ENCODE data around the gene TANC1. TPM values are rescaled to one million over a fixed set of nuclear protein-coding genes. Genes with fewer than 3 reads are reported as not detected.

The TANC1 gene
- total RNA-seq, 4 donors from 2014 or later: 20.6 to 64.8 (median 31.5) TPM

DNA sequence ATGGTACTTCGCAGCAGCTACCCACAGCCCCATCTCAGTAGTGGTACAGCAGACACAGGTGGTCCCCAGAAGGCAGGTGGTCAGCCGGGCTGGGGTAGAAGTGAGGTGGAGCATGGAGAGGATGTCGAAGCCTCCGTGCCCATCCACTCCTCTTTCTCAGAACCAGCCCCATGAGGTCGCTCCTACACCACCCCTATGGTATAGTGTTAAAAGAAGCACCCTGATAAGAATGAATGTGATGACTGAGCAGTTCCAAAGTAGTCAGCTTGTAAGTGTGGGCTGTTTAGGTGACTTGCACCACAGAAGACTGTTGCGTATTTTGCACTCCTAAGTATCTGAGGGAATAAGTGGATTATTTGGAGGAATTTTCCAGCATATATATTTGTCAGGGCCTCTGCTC lies 206.7 kb downstream of the TANC1 start:
- TF ChIP-seq, protein P1, sequence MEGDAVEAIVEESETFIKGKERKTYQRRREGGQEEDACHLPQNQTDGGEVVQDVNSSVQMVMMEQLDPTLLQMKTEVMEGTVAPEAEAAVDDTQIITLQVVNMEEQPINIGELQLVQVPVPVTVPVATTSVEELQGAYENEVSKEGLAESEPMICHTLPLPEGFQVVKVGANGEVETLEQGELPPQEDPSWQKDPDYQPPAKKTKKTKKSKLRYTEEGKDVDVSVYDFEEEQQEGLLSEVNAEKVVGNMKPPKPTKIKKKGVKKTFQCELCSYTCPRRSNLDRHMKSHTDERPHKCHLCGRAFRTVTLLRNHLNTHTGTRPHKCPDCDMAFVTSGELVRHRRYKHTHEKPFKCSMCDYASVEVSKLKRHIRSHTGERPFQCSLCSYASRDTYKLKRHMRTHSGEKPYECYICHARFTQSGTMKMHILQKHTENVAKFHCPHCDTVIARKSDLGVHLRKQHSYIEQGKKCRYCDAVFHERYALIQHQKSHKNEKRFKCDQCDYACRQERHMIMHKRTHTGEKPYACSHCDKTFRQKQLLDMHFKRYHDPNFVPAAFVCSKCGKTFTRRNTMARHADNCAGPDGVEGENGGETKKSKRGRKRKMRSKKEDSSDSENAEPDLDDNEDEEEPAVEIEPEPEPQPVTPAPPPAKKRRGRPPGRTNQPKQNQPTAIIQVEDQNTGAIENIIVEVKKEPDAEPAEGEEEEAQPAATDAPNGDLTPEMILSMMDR (IDR thresholded peaks at IDR 0.05; ENCODE audit: low read depth): no peak

DNA sequence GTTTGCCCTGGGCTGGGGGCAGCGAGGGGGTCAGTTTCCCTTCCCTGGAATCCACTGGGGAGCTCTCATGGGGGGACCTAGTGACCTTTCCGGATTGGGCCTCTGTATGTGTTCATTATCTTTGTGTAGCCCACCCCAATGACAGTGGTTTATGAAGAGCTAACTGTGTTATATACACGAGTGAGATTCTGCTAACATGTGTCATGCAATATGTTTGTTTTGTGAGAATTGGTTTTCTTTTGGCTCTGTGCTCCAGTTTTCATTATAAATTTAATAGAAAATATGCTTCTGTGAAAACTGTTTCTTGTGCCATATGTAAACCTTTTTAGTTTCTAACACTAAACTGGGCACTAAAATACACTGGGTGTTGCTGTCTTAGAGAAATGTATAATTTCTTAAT lies 207.5 kb downstream of the TANC1 start:
- TF ChIP-seq, protein P1 (IDR thresholded peaks at IDR 0.05; ENCODE audit: low read depth): no peak

DNA sequence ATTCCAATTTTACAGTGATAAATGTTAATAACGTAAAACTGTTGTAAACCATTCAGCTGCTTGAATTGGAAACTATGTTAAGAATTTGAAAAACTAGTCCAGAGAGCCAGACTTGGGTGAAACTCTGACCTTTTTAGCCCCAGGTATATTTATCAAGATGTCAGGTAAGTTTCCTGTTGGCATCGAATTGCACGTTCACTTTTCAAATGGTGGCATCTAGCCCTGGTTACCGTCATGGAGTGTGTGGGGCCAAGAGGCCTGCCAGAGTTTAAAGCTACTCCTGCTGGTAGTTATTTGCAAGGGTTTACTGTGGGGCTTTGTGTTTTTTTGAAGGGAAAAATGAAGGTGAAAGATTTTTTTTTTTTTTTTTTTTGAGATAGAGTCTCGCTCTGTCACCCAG lies 208.1 kb downstream of the TANC1 start:
- TF ChIP-seq, protein P1 (IDR thresholded peaks at IDR 0.05; ENCODE audit: low read depth): no peak

DNA sequence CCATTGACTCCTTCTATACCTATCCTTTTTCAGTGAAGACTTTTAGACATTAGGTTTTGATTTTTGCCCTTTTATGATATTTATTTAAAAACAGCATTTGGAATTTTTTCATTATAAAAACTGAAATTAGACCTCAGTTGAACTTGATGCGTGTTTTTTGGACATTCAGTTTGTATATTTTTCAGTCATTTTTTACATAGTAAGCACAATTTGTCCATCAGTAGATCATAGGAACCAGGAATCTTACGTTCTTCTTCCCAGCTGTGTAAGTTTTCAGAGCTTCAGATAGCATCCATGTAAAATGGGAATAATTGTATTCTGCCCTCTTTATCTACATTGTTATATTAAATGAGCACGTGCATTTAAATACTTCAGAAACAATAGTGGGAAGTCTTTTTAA lies 208.9 kb downstream of the TANC1 start:
- TF ChIP-seq, protein P1 (IDR thresholded peaks at IDR 0.05; ENCODE audit: low read depth): no peak

DNA sequence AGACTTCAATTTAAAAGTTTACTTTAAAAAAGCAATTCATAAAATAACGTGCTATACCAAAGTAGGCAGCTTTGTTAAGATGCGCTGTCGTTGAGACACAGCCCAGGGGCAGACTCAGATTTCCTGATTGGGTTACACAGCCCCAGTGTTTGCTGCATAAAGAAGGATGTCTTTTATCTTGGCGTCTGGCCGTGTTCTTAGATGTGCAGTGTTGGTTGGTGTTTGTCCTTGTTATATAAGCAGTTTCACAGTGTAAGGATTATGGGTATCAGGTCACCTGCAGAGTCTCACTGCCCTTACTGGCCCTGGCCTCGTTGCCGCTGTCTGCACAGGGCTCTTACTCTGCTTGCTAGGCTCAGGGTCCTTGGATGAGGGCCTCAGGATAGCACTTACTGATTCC lies 209.5 kb downstream of the TANC1 start:
- TF ChIP-seq, protein P1 (IDR thresholded peaks at IDR 0.05; ENCODE audit: low read depth): no peak

DNA sequence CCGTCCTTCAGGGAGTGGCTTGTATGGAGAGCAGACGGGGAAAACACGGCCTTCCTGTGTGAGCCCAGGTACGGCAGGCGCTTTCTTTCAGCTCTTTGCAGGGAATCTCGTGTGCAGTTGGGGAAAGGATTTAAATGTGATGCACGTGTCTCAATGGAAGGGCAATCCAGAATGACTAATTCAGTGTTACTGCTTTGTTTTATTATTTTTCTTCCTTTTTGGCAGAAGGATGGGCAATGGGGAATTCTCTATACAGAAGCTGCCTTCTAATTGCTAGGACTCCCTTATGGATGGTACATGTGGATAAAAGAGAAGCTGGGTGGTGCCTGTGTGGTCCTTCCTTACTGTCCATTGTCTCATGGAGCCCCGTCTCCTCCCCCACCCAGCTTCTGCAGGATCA lies 210.7 kb downstream of the TANC1 start:
- TF ChIP-seq, protein P1 (IDR thresholded peaks at IDR 0.05; ENCODE audit: low read depth): no peak

DNA sequence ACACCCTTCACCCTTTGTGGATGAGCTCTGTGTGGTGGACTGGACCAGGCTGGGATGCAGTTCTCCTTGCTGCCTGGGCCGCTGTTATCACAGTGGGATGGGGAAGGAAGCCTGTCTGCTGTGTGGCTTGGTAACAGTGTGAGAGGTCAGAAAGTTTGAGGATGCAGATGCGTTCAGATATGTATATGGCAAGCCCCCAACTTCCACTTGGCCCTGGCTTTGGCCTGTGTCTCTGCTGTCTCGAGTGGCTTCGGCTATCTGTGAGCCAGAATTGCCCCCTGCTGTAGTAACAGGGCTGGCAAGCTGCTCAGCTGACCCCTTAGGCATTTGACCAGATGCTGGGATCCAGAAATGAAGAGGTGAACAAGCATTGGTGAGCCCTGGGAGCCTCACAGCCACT lies 211.3 kb downstream of the TANC1 start:
- TF ChIP-seq, protein P1 (IDR thresholded peaks at IDR 0.05; ENCODE audit: low read depth): no peak

Data from subcutaneous adipose tissue (tissue), 4 donors.